H9 (cell line): ENCODE results near the gene UBAC1. TPM values are rescaled to one million over a fixed set of nuclear protein-coding genes. Genes with fewer than 3 reads are reported as not detected.

Experiments used
- DNase-seq: peaks from one replicate; pipeline ENCODE4 v3.0.0-alpha.2; 2017
- H2AFZ ChIP-seq: one replicate; pipeline ENCODE4 v1.6.1; 2013; ENCODE audit warnings: mild to moderate bottlenecking, low read length, control low read depth, moderate library complexity
- H2AK5ac ChIP-seq: 2 replicates; pipeline ENCODE4 v1.6.1; 2013; ENCODE audit warnings: low read length, control low read depth, mixed read lengths; ENCODE audit not compliant: insufficient read length
- H2BK120ac ChIP-seq: one replicate; pipeline ENCODE4 v1.6.1; 2013; ENCODE audit warnings: low read depth, mild to moderate bottlenecking, low read length, control low read depth, inconsistent platforms; ENCODE audit not compliant: poor library complexity, severe bottlenecking
- H2BK12ac ChIP-seq: 2 replicates; pipeline ENCODE4 v1.6.1; 2013; ENCODE audit warnings: low read length, control low read depth, mixed read lengths, low read depth; ENCODE audit not compliant: insufficient read length
- H2BK15ac ChIP-seq: 2 replicates; pipeline ENCODE4 v1.6.1; 2013; ENCODE audit warnings: low read depth, low read length, control low read depth
- H2BK20ac ChIP-seq: one replicate; pipeline ENCODE4 v1.6.1; 2013; ENCODE audit warnings: low read depth, mild to moderate bottlenecking, low read length, control low read depth, inconsistent platforms; ENCODE audit not compliant: poor library complexity, severe bottlenecking
- H2BK5ac ChIP-seq: 2 replicates; pipeline ENCODE4 v1.6.1; 2013; ENCODE audit warnings: low read length, control low read depth, mixed read lengths; ENCODE audit not compliant: insufficient read length
- H3K14ac ChIP-seq: 2 replicates; pipeline ENCODE4 v1.6.1; 2013; ENCODE audit warnings: low read length, control low read depth; ENCODE audit not compliant: insufficient read depth
- H3K18ac ChIP-seq: 2 replicates; pipeline ENCODE4 v1.6.1; 2013; ENCODE audit warnings: low read depth, mild to moderate bottlenecking, mixed read lengths, low read length, control low read depth; ENCODE audit not compliant: insufficient read length
- H3K23ac ChIP-seq: 2 replicates; pipeline ENCODE4 v1.6.1; 2013; ENCODE audit warnings: low read length, control low read depth, mixed read lengths, low read depth; ENCODE audit not compliant: insufficient read length
- H3K23me2 ChIP-seq: 2 replicates; pipeline ENCODE4 v1.6.1; 2013; ENCODE audit warnings: low read depth, mild to moderate bottlenecking, mixed read lengths, low read length, control low read depth; ENCODE audit not compliant: insufficient read length, poor library complexity, severe bottlenecking
- H3K27ac ChIP-seq: 2 replicates; pipeline ENCODE4 v1.5.1; 2013; ENCODE audit warnings: low read length, control low read depth, mixed read lengths, low read depth; ENCODE audit not compliant: insufficient read length
- H3K27me3 ChIP-seq: 2 replicates; pipeline ENCODE4 v1.6.1; 2013; ENCODE audit warnings: low read length, control low read depth, inconsistent platforms; ENCODE audit not compliant: insufficient read depth
- H3K4ac ChIP-seq: 2 replicates; pipeline ENCODE4 v1.6.1; 2013; ENCODE audit warnings: low read depth, mild to moderate bottlenecking, control low read depth, inconsistent platforms, low read length, moderate library complexity
- H3K4me1 ChIP-seq: 2 replicates; pipeline ENCODE4 v1.6.1; 2013; ENCODE audit warnings: low read length, control low read depth, inconsistent platforms; ENCODE audit not compliant: insufficient read depth
- H3K4me2 ChIP-seq: 2 replicates; pipeline ENCODE4 v1.6.1; 2013; ENCODE audit warnings: low read length, control low read depth, mixed read lengths; ENCODE audit not compliant: insufficient read length, insufficient read depth
- H3K56ac ChIP-seq: 2 replicates; pipeline ENCODE4 v1.6.1; 2013; ENCODE audit warnings: low read depth, mild to moderate bottlenecking, mixed read lengths, low read length, control low read depth; ENCODE audit not compliant: insufficient read length
- H3K79me1 ChIP-seq: 2 replicates; pipeline ENCODE4 v1.6.1; 2013; ENCODE audit warnings: low read depth, mild to moderate bottlenecking, moderate library complexity, low read length, control low read depth, inconsistent platforms; ENCODE audit not compliant: insufficient read depth, poor library complexity, severe bottlenecking
- H3K79me2 ChIP-seq: 2 replicates; pipeline ENCODE4 v1.6.1; 2013; ENCODE audit warnings: low read length, control low read depth, inconsistent platforms; ENCODE audit not compliant: insufficient read depth
- H3K9ac ChIP-seq: 2 replicates; pipeline ENCODE4 v1.6.1; 2013; ENCODE audit warnings: low read length, control low read depth, mixed read lengths; ENCODE audit not compliant: insufficient read length; ENCODE audit errors: extremely low read depth
- H3K9me3 ChIP-seq: one replicate; pipeline ENCODE4 v1.6.1; 2013; ENCODE audit warnings: low read depth, low read length, inconsistent platforms; ENCODE audit not compliant: control insufficient read depth
- H3T11ph ChIP-seq: one replicate; pipeline ENCODE4 v1.6.1; 2013; ENCODE audit warnings: mild to moderate bottlenecking, low read length, control low read depth, inconsistent platforms
- H4K20me1 ChIP-seq: one replicate; pipeline ENCODE4 v1.6.1; 2013; ENCODE audit not compliant: control insufficient read depth, insufficient read length, insufficient read depth
- H4K5ac ChIP-seq: 2 replicates; pipeline ENCODE4 v1.6.1; 2013; ENCODE audit warnings: low read depth, mild to moderate bottlenecking, mixed read lengths, low read length, control low read depth; ENCODE audit not compliant: insufficient read length
- H4K8ac ChIP-seq: replicated peaks from 2 replicates; pipeline ENCODE4 v1.6.1; 2013; ENCODE audit warnings: low read length, control low read depth, mixed read lengths, low read depth; ENCODE audit not compliant: insufficient read length
- H4K91ac ChIP-seq: 2 replicates; pipeline ENCODE4 v1.6.1; 2013; ENCODE audit warnings: low read depth, mild to moderate bottlenecking, moderate library complexity, mixed read lengths, low read length, control low read depth; ENCODE audit not compliant: insufficient read length
- H3K27ac Mint-ChIP-seq, 3 experiments: 2 replicates in 2 of 3; 3 replicates in 1 of 3; pipeline ENCODE4 v1.8.0; 2020 to 2021; ENCODE audit warnings: mixed read lengths in 3 of 3, mild to moderate bottlenecking in 1 of 3, moderate library complexity in 1 of 3
- H3K27me3 Mint-ChIP-seq: 2 replicates; pipeline ENCODE4 v1.8.0; 2021; ENCODE audit warnings: low read depth, mild to moderate bottlenecking, moderate library complexity, mixed read lengths
- H3K36me3 Mint-ChIP-seq, 3 experiments: 2 replicates in 2 of 3; 3 replicates in 1 of 3; pipeline ENCODE4 v1.8.0; 2020 to 2021; ENCODE audit warnings: low read depth in 3 of 3, mixed read lengths in 3 of 3; ENCODE audit not compliant: insufficient read depth in 1 of 3
- H3K4me1 Mint-ChIP-seq, 2 experiments: 2 replicates each; pipeline ENCODE4 v1.8.0; 2020; ENCODE audit warnings: mixed read lengths in 2 of 2
- H3K4me3 Mint-ChIP-seq, 2 experiments: 2 replicates in 1 of 2; 3 replicates in 1 of 2; pipeline ENCODE4 v1.8.0; 2020 to 2021; ENCODE audit warnings: mild to moderate bottlenecking in 2 of 2, mixed read lengths in 2 of 2, moderate library complexity in 1 of 2
- H3K9me3 Mint-ChIP-seq, 2 experiments: 2 replicates in 1 of 2; 3 replicates in 1 of 2; pipeline ENCODE4 v1.8.0; 2020; ENCODE audit warnings: mild to moderate bottlenecking in 2 of 2, mixed read lengths in 2 of 2, moderate library complexity in 1 of 2
- CTCF ChIP-seq: fragments of 200-600 bp; sonication (generic); conservative IDR thresholded peaks from 3 replicates; pipeline ENCODE4 v1.8.0; 2021; ENCODE audit warnings: antibody characterized with exemption, mild to moderate bottlenecking
- WGBS: extraction: QIAGEN DNeasy Blood & Tissue Kit; methylation state at CpG from one replicate; pipeline ENCODE4 v1.1.7; 2013; ENCODE audit warnings: missing lambda C conversion rate, low lambda C conversion rate, mixed read lengths; ENCODE audit not compliant: insufficient read length; ENCODE audit errors: extremely low coverage; 5-methylcytosine and 5-hydroxymethylcytosine counted together
- total RNA-seq: library from RNA; stranded (reverse); gene quantifications from 2 replicates; pipeline ENCODE4 v1.2.1, GENCODE V29; 2021

UBAC1 gene
- total RNA-seq, 1 experiment from 2014 or later, result 47.5 TPM

- Histone ChIP-seq H4K20me1 (no peaks in the 10 kb centered on the region), H4K5ac (no peak overlapping the region), H3K27ac (no peak overlapping the region), H2AFZ (no peak overlapping the region), H3K9me3 (no peaks in the 10 kb centered on the region), H4K8ac (no peak overlapping the region), H3K4me1 (no peaks in the 10 kb centered on the region), H3K14ac (no peak overlapping the region), H2BK5ac (no peak overlapping the region), H3K79me2 (no peaks in the 10 kb centered on the region), H3K4ac (no peak overlapping the region), H2BK12ac (no peak overlapping the region), H3K18ac (no peak overlapping the region), H3K79me1 (no peaks in the 10 kb centered on the region), H4K91ac (no peak overlapping the region), H2BK20ac (no peak overlapping the region), H2BK15ac (no peak overlapping the region), H2BK120ac (no peak overlapping the region), H3K56ac (no peak overlapping the region), H3K9ac (no peak overlapping the region), H3K27me3 (no peaks in the 10 kb centered on the region), H3K23me2 (no peaks in the 10 kb centered on the region), H3T11ph (no peak overlapping the region), H3K23ac (no peak overlapping the region), H2AK5ac (no peak overlapping the region), H3K4me2 (no peak overlapping the region)
- no peak overlapping the region for H3K4me3 Mint-ChIP-seq
- H3K27ac Mint-ChIP-seq, result no peak overlapping the region
- no peaks in the 10 kb centered on the region for H3K9me3 Mint-ChIP-seq
- no CpG with 5 or more reads among the region's 8 CpGs for WGBS
- H3K4me1 Mint-ChIP-seq, result peaks cover 17 to 39% of the 10 kb centered on the region in 2 experiments
- TF ChIP-seq CTCF, result no peak; the same call in 2 of the 3 replicates
- H3K36me3 Mint-ChIP-seq, result no peaks in the 10 kb centered on the region
- H3K27me3 Mint-ChIP-seq, result no peaks in the 10 kb centered on the region
- no peak for DNase-seq
Measured at GRCh38 chr9:135989157-135989556, 28.0 kb upstream of the UBAC1 start.
